GM12873 (cell line): ENCODE results near the gene CARM1.

ENCODE experiments used
- CTCF ChIP-seq: IDR thresholded peaks from 2 replicates; pipeline ENCODE4 v1.5.1; 2012; ENCODE audit warnings: low read depth, mild to moderate bottlenecking, moderate library complexity, low read length, control low read depth; ENCODE audit not compliant: insufficient read depth; ENCODE audit errors: missing control alignments

Gene CARM1

GRCh38 chr19:10863107-10863717 lies 8.1 kb upstream of the CARM1 start:
- no peak for TF ChIP-seq CTCF

DNA sequence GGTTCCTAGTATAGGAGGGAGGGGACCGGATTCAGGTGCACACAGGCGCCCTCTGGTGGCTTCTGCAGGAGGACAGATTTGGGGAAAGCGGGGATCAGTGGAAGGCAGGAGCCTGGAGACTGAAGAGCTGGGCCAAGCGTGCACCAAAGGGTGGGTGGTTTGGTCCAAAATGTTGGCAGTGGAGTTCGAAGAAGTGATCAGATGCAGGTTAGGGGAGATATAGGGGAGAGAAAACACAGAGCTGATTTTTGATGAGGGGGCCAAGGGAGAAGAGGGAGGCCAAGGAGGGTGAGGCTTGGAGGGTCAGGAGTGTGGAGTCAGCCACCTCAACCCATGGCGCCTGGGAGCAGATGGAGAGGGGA lies 6.8 kb upstream of the CARM1 start:
- peak; percentile 94 for TF ChIP-seq CTCF

- TF ChIP-seq CTCF, result no peak
Observed at GRCh38 chr19:10866495-10866894, 4.9 kb upstream of the CARM1 start.

DNA sequence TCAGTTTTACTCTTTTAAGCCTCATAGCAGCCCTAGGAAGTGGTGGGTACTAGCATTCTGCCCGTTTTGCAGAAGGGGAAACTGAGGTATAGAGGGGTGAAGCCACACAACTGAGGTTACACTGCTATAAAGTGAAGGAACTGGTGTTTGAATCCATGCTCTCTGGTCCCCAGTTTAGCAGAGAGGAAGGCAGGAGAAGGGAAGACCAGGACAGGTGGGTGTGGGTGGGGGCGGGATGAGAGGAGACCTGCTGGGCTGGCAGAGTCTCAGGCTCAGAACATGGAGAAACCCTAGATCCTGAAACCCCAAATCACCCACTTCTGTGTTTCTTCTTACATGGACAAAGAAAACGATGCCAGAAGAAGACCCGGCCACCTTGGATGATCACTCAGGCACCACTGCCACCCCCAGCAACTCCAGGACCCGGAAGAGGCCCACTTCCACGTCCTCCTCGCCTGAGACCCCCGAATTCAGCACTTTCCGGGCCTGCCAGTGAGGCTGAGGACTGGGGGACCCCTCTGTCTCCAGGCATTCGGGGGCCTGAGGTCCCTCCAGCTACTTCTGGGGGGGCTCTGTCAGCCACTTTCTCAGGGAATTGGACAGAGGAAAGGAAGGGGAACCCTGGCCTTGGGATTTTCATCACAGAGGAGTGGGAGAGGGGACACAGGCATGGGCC lies 2.3 kb upstream of the CARM1 start:
- TF ChIP-seq CTCF, result no peak

GRCh38 chr19:10870501-10870954 lies 825 bp upstream of the CARM1 start:
- no peak for TF ChIP-seq CTCF

GRCh38 chr19:10871711-10872545 lies 575 bp downstream of the CARM1 start:
- peak; percentile 34 for TF ChIP-seq CTCF

DNA sequence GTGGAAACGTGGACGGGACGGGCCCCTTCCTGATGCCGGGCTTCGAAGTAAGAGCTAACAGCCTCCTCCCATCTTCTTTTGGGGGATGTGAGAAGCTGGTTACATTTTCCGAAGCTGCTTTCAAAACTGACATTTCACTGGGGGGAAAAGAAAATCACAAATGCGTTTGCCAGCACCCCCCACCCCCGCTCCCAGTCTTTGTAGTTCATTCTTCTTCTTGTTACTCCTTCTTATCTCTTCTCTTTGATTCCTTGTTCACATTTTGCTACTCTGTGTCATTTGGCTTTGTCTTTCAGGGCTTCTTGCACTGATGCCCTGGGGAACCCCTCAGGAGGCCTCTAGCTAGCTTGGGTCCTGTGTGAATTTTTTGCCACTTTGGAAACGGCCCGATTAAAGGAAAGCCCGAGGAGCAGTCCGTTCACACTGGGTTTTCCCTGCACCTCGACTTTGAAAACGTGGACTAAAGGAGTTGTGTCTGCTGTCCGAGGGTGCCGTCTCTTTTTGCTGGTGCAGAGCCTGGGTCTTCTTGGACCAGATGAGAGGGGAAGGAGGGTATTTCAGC lies 1.3 kb downstream of the CARM1 start:
- no peak for TF ChIP-seq CTCF
